HL-60 (cell line): ENCODE data around the gene DOCK8.

Source experiments
- TF ChIP-seq, protein P1 (sequence below): IDR thresholded peaks from one replicate; pipeline ENCODE4 v1.5.1; 2011; ENCODE audit warnings: low read length, control low read depth, inconsistent platforms; ENCODE audit not compliant: insufficient read depth
- TF ChIP-seq, protein P2 (sequence below): IDR thresholded peaks from 2 replicates; pipeline ENCODE4 v1.6.1; 2012; ENCODE audit warnings: low read depth; ENCODE audit not compliant: insufficient replicate concordance

- TF ChIP-seq, protein P1, sequence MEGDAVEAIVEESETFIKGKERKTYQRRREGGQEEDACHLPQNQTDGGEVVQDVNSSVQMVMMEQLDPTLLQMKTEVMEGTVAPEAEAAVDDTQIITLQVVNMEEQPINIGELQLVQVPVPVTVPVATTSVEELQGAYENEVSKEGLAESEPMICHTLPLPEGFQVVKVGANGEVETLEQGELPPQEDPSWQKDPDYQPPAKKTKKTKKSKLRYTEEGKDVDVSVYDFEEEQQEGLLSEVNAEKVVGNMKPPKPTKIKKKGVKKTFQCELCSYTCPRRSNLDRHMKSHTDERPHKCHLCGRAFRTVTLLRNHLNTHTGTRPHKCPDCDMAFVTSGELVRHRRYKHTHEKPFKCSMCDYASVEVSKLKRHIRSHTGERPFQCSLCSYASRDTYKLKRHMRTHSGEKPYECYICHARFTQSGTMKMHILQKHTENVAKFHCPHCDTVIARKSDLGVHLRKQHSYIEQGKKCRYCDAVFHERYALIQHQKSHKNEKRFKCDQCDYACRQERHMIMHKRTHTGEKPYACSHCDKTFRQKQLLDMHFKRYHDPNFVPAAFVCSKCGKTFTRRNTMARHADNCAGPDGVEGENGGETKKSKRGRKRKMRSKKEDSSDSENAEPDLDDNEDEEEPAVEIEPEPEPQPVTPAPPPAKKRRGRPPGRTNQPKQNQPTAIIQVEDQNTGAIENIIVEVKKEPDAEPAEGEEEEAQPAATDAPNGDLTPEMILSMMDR = peak; percentile 23
- TF ChIP-seq, protein P2, sequence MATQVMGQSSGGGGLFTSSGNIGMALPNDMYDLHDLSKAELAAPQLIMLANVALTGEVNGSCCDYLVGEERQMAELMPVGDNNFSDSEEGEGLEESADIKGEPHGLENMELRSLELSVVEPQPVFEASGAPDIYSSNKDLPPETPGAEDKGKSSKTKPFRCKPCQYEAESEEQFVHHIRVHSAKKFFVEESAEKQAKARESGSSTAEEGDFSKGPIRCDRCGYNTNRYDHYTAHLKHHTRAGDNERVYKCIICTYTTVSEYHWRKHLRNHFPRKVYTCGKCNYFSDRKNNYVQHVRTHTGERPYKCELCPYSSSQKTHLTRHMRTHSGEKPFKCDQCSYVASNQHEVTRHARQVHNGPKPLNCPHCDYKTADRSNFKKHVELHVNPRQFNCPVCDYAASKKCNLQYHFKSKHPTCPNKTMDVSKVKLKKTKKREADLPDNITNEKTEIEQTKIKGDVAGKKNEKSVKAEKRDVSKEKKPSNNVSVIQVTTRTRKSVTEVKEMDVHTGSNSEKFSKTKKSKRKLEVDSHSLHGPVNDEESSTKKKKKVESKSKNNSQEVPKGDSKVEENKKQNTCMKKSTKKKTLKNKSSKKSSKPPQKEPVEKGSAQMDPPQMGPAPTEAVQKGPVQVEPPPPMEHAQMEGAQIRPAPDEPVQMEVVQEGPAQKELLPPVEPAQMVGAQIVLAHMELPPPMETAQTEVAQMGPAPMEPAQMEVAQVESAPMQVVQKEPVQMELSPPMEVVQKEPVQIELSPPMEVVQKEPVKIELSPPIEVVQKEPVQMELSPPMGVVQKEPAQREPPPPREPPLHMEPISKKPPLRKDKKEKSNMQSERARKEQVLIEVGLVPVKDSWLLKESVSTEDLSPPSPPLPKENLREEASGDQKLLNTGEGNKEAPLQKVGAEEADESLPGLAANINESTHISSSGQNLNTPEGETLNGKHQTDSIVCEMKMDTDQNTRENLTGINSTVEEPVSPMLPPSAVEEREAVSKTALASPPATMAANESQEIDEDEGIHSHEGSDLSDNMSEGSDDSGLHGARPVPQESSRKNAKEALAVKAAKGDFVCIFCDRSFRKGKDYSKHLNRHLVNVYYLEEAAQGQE = peak; percentile 62
Observed at GRCh38 chr9:214648-215493, at the start of gene DOCK8.
